HEK293T (cell line): ENCODE data around the gene CAPN9.

Source experiments
- ELF4 ChIP-seq: fragments of 450-650 bp; IDR thresholded peaks from 2 replicates; pipeline ENCODE4 v1.6.1; 2017; ENCODE audit warnings: antibody characterized with exemption
- FOXK2 ChIP-seq: fragments of 450-650 bp; IDR thresholded peaks from 2 replicates; pipeline ENCODE4 v1.6.1; 2016; ENCODE audit warnings: mild to moderate bottlenecking
- FOXM1 ChIP-seq: fragments of 450-650 bp; IDR thresholded peaks from 2 replicates; pipeline ENCODE4 v1.6.1; 2017; ENCODE audit warnings: mild to moderate bottlenecking, borderline replicate concordance
- SUZ12 ChIP-seq: fragments of 450-650 bp; IDR thresholded peaks from 2 replicates; pipeline ENCODE4 v1.6.1; 2016; ENCODE audit warnings: mild to moderate bottlenecking

DNA sequence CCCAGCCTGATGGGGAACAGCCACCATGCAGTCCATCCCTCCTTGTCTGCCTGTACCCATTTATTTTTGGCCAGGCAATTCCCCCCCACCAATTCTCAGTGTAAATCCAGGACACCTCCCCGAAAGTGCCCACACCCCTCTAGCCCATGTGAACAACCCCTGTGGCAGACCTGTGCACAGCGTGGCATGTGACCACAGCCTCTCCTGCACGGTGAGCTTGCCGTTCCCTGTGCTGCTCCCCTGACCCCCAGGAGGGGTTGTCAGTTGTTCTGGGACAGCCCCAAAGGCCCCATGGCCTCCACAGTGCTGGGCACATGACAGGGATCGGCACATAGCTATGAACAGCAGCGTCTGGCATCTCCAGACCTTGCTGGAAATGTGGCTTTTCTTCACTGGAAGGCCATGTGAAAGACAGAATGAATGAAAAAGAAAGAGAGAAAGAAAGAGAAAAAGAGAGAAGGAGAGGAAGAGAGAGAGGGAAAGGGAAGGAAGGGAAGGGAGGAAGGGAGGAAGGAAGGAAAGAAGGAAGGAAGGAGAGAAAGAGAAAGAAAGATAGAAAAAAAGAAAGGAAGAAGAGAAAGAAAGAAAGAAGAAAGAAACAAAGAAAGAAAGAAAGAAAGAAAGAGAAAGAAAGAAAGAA is 3.9 kb downstream of the CAPN9 start:
- TF ChIP-seq FOXM1: no peak
- no peak for TF ChIP-seq FOXK2
- TF ChIP-seq ELF4: no peak
- TF ChIP-seq SUZ12: no peak
